HL-60/S4 treated with retinoic acid at 250 ng/mL for 4 days and 3 days (cell line): ENCODE measurements around the gene ZNF12.
"Not testable (repeated sequence)": the region's sequence is repeated elsewhere in the genome, so short reads cannot be mapped to it uniquely, and the experiment has no call there.

ENCODE experiments used
- in situ Hi-C: fragments of 300-500 bp; cut with MboI; formaldehyde crosslinking; loops from 2 replicates; pipeline ENCODE4 v1.7.0; 2022; ENCODE audit warnings: low sequenced_read_pairs

The ZNF12 gene

DNA sequence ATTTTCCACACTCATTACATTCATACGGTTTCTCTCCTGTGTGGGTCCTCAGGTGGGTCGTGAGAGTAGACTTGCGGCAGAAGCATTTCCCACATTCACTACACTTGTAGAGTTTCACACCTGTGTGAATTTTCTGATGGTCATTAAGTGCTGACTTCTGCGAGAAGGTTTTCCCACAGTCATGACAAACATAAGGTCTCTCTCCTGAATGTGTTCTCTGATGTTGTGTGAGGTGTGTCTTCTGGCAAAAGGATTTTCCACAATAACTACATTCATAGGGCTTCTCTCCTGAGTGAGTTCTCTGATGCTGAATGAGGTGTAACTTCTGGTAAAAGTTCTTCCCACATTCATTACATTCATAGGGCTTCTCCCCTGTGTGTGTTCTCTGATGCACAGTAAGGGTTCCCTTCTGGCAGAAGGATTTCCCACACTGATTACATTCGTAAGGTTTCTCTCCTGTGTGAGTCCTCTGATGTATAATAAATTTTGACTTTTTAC is 15.1 kb downstream of the ZNF12 start:
- in situ Hi-C loops = no loop called here

DNA sequence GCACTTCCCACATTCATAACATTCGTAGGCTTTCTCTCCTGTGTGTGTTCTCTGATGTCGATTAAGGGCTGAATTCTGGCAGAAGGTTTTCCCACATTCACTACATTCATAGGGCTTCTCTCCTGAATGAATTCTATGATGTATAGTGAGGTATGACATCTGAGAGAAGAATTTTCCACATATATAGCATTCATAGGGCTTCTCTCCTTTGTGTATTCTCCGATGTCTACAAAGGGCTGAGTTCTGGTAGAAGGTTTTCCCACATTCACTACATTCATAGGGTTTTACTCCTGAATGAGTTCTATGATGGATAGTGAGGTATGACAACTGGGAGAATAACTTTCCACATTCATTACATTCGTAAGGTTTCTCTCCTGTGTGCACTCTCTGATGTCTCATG is 15.6 kb downstream of the ZNF12 start:
- in situ Hi-C loops = no loop called here

- in situ Hi-C loops = no loop called here
Measured at GRCh38 chr7:6680146-6680545, 26.6 kb downstream of the ZNF12 start.

- in situ Hi-C loops = no loop called here
Measured at GRCh38 chr7:6675807-6676405, 30.8 kb downstream of the ZNF12 start.

GRCh38 chr7:6670851-6671250 is 35.9 kb downstream of the ZNF12 start:
- in situ Hi-C loops = not testable (repeated sequence)

DNA sequence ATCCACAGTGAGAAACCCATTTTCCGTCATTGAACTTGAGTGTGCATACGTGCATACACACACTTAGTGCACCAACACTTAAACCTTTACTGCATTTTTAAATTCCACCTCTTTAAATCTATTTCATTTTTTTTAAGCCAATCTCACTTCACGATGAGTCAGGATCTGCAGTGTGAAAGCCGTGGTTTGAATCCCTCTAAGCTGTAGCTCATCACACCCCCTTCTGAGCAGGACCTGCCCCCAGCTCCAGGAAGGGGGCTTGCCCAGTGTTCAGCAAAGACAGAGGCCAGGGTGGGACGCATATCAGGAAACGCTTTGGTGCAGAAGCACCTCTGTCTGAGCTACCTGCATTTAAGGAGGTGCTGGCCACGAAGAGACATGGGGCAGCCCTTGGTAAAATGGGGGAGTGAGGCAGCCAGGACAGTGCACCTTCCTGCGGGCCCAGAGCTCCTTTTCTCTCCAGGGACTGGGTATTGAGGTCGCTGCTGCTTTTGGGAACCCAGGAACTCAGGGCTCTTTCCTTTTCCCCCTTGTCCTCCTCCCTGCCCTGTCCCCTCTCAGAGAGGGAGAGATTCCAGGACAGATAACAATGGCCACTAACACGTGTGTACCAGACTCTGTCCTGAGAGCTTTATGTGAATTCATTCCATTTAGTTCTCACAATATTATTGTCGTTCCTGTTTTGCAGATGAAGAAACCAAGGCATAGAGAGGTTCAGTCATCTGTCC is 48.0 kb downstream of the ZNF12 start:
- in situ Hi-C loops = no loop called here

DNA sequence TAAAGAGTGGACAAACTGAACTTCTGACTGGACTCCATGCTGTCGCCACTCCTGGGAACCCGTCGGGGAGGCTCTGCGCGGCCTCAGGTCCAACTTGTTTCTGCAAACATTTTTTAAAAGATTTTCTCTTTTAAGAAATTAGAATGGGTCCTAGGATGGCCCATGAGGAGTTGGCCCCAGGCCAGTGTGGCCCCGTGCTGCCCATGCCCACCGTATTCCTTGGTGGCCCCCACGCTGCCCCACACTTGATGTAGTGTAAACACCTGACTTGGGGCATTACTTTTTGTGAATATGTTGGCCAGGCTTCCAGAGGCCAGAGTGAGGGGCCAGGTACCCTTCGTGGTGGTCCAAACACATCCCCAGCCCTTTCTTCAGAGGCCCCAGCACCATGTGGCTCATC is 50.3 kb downstream of the ZNF12 start:
- in situ Hi-C loops = no loop called here

- in situ Hi-C loops = no loop called here
Measured at GRCh38 chr7:6655636-6656385, 50.9 kb downstream of the ZNF12 start.

GRCh38 chr7:6654842-6655610 is 51.7 kb downstream of the ZNF12 start:
- in situ Hi-C loops = no loop called here

- in situ Hi-C loops = no loop called here
Measured at GRCh38 chr7:6654113-6654841, 52.5 kb downstream of the ZNF12 start.

DNA sequence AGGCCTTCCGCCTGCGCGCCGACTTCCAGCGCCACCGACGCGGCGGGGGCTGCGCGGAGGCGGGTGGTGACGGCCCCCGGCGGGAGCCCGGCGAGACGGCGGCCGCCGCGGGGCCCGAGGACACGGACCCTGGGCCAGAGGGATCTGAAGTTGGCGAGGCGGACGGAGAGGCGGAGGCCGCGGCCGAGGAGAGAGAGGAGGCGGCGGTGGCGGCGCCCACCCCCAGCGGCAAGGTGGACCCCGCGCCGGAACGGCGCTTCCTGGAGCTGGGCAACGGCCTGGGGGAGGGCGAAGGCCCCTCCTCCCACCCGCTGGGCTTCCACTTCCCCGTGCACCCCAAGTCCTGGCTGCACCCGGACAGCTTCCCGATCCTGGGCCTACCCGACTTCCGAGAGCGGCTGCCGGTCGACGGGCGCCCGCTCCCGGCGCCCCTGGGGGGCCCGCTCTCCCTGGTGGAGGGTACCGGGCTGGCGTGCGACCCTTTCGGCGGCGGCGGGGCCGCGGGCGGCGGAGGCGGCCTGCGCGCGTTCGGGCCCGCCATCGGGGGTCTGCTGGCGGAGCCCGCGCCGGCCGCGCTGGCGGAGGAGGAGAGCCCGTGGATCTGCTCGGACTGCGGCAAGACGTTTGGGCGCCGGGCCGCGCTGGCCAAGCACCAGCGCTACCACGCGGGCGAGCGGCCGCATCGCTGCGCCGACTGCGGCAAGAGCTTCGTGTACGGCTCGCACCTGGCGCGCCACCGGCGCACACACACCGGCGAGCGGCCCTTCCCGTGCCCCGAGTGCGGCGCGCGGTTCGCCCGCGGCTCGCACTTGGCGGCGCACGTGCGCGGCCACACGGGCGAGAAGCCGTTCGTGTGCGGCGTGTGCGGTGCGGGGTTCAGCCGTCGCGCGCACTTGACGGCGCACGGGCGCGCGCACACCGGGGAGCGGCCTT is 53.4 kb downstream of the ZNF12 start:
- in situ Hi-C loops = no loop called here

DNA sequence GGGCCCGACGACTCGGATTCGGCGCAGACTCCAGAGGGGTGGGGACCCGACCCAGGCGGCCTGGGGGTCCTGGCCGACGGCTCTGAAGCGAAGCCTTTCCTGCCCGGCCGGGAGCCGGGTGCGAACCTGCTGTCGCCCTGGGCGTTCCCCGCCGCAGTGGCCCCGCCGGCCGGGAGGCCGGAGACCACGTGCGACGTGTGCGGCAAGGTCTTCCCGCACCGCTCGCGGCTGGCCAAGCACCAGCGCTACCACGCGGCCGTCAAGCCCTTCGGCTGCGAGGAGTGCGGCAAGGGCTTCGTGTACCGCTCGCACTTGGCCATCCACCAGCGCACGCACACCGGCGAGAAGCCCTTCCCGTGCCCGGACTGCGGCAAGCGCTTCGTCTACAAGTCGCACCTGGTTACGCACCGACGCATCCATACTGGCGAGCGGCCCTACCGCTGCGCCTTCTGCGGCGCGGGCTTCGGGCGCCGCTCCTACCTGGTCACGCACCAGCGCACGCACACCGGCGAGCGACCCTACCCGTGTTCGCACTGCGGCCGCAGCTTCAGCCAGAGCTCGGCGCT is 54.2 kb downstream of the ZNF12 start:
- in situ Hi-C loops = no loop called here

- in situ Hi-C loops = no loop called here
Measured at GRCh38 chr7:6651851-6652445, 54.8 kb downstream of the ZNF12 start.

- in situ Hi-C loops = no loop called here
Measured at GRCh38 chr7:6650521-6651011, 56.2 kb downstream of the ZNF12 start.

- in situ Hi-C loops = no loop called here
Measured at GRCh38 chr7:6650086-6650485, 56.7 kb downstream of the ZNF12 start.

GRCh38 chr7:6649241-6649961 is 57.3 kb downstream of the ZNF12 start:
- in situ Hi-C loops = no loop called here

DNA sequence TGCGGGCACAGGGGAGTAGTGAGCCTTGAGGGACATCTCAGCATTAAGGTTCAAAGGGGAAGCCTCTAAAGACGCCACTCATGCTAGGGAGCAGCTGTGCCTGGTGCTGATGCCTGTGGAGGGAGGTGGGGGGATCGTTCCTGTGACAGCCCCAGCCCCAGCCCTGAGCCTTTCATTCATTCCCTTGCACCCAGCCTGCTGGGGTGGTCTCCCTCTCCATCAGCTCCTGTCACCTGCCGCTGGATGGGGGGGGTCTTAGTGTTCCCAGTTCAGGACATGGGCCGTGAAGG is 58.0 kb downstream of the ZNF12 start:
- in situ Hi-C loops = no loop called here
